ENCODE results near the gene MON2. TPM values are rescaled to one million over a fixed set of nuclear protein-coding genes. Genes with fewer than 3 reads are reported as not detected.

MON2 gene
- total RNA-seq, 1 donor from 2014 or later: 15.9 TPM

DNA sequence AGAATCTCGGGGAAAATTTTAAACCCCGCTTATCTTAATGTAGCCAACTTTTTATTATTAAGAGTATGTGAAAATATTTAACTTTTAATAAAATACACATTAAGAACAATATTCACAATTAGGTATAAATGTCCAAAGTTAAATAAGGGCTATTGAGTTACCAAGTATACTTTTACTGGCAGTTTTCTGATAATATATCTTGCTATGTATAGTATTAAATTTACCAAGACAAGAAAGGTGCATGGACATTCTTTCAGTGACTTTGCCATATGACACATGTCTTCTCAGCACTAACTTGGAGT, 115.4 kb downstream of the MON2 start:
- TF ChIP-seq, protein P1, sequence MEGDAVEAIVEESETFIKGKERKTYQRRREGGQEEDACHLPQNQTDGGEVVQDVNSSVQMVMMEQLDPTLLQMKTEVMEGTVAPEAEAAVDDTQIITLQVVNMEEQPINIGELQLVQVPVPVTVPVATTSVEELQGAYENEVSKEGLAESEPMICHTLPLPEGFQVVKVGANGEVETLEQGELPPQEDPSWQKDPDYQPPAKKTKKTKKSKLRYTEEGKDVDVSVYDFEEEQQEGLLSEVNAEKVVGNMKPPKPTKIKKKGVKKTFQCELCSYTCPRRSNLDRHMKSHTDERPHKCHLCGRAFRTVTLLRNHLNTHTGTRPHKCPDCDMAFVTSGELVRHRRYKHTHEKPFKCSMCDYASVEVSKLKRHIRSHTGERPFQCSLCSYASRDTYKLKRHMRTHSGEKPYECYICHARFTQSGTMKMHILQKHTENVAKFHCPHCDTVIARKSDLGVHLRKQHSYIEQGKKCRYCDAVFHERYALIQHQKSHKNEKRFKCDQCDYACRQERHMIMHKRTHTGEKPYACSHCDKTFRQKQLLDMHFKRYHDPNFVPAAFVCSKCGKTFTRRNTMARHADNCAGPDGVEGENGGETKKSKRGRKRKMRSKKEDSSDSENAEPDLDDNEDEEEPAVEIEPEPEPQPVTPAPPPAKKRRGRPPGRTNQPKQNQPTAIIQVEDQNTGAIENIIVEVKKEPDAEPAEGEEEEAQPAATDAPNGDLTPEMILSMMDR (conservative IDR thresholded peaks at IDR 0.05; ENCODE audit: low read depth, low read length): no peak
- no peak for DNase-seq (ENCODE audit: low read depth)
- no peak overlapping the region for H3K4me3 ChIP-seq (ENCODE audit: low read depth, low read length)

GRCh38 chr12:62584619-62585018, 118.0 kb downstream of the MON2 start:
- H3K4me3 ChIP-seq (ENCODE audit: low read depth, low read length): no peak overlapping the region
- TF ChIP-seq, protein P1 (conservative IDR thresholded peaks at IDR 0.05; ENCODE audit: low read depth, low read length): no peak
- no peak for DNase-seq (ENCODE audit: low read depth)

DNA sequence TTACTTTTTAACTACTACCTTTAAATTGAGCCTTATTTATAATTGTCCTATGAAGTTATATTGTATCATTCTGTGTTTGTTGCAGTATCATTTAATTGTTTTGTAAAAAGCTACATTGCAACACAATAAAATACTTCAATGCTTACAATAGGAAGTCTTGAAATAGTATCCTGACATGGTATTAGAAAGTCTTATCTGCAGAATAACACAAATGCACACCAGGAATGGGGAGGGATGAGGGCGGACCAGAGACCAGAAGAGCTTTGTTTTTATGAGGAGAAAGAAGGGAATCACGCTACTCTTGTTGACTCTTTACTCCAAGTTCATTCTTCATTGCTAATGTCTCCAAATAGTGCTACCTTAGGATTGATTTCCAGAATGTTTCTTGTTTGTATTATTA, 120.2 kb downstream of the MON2 start:
- no peak overlapping the region for H3K4me3 ChIP-seq (ENCODE audit: low read depth, low read length)
- TF ChIP-seq, protein P1 (conservative IDR thresholded peaks at IDR 0.05; ENCODE audit: low read depth, low read length): no peak
- DNase-seq (ENCODE audit: low read depth): no peak

- H3K4me3 ChIP-seq (ENCODE audit: low read depth, low read length): no peak overlapping the region
- DNase-seq (ENCODE audit: low read depth): no peak
- TF ChIP-seq, protein P1 (conservative IDR thresholded peaks at IDR 0.05; ENCODE audit: low read depth, low read length): no peak
Observed at GRCh38 chr12:62588916-62589315, 122.3 kb downstream of the MON2 start.

DNA sequence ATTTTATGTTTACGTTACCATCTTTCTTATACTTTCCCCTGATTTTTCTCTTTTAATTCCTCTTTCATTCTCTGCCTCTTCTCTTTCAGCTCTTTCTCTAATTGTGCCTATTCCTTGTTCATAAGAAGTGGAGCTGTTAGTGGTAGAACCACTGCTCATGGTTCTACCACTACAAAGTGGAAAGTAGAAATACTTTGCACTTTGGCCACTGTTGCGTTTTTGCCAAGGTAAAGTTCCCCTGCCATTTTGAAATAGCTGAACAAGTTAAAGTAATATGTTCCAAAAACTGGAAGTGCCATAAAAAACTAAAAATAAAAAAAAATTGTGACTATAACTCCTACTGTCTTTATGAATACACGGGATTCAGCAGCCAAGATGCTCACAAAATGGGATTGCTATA, 130.6 kb downstream of the MON2 start:
- TF ChIP-seq, protein P1 (conservative IDR thresholded peaks at IDR 0.05; ENCODE audit: low read depth, low read length): no peak
- H3K4me3 ChIP-seq (ENCODE audit: low read depth, low read length): no peak overlapping the region
- no peak for DNase-seq (ENCODE audit: low read depth)

DNA sequence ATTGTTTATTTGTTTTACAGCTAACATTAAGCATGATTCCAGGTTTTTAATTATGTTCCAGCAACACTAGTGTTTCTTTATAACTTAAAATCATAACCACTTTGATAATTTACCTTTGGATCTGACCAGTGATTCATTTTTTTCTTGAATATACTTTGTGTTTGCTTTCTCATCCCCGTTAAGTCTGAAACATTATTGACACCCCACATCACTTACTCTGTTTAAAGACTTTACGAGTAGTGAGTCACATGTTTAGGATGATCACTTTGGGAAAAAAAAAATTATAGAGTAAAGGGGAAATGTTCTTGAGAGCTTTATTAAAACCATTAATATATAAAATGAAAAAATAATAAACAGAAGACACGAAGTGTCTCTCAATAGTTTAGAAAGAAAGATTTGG, 132.2 kb downstream of the MON2 start:
- H3K4me3 ChIP-seq (ENCODE audit: low read depth, low read length): no peak overlapping the region
- TF ChIP-seq, protein P1 (conservative IDR thresholded peaks at IDR 0.05; ENCODE audit: low read depth, low read length): no peak
- no peak for DNase-seq (ENCODE audit: low read depth)

DNA sequence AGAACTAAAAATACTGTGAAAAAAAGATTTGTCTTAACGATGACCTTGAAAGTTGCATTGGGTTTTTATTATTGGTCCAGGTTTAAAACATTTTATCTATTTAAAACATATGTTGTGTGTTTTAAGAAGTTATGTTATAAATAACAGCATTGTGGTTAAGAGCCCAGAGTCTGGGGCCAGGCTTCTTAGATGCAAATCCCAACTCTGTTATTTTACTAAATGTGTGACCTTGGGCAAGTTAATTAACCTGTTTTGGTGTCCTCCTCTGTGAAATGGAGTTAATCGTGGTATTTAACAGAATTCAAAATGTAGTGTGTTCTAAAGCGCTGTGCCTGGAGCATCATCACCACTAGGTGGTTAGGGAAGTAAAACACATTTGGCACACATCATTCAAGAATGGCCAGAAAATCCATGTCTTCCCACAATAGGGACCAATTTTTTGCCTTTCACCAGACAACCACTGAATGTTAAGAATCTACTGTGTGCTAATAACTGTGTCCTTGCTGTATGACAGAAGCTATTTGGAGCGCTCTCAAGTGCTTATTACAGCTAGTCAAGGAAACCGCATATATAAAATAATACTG, 133.3 kb downstream of the MON2 start:
- TF ChIP-seq, protein P1 (conservative IDR thresholded peaks at IDR 0.05; ENCODE audit: low read depth, low read length): peak; percentile 46
- no peak for DNase-seq (ENCODE audit: low read depth)
- no peak overlapping the region for H3K4me3 ChIP-seq (ENCODE audit: low read depth, low read length)

Measured in epithelial cell of proximal tubule (primary cell).